Fibroblast of lung (primary cell): ENCODE data around the gene NPAS1.

ENCODE experiments used
- EZH2 ChIP-seq: IDR thresholded peaks from 2 replicates; pipeline ENCODE4 v1.5.1; 2012; ENCODE audit warnings: low read length, control low read depth, mild to moderate bottlenecking; ENCODE audit errors: missing control alignments
- TF ChIP-seq, protein P1 (sequence below), 2 donors: IDR thresholded peaks in 1 of 2; conservative IDR thresholded peaks in 1 of 2; 1 replicate in 1 of 2; 2 replicates in 1 of 2; pipeline ENCODE4 v1.5.1; 2011 to 2012; ENCODE audit warnings: low read length in 2 of 2, control low read depth in 1 of 2, inconsistent platforms in 1 of 2, low read depth in 1 of 2, mild to moderate bottlenecking in 1 of 2

DNA sequence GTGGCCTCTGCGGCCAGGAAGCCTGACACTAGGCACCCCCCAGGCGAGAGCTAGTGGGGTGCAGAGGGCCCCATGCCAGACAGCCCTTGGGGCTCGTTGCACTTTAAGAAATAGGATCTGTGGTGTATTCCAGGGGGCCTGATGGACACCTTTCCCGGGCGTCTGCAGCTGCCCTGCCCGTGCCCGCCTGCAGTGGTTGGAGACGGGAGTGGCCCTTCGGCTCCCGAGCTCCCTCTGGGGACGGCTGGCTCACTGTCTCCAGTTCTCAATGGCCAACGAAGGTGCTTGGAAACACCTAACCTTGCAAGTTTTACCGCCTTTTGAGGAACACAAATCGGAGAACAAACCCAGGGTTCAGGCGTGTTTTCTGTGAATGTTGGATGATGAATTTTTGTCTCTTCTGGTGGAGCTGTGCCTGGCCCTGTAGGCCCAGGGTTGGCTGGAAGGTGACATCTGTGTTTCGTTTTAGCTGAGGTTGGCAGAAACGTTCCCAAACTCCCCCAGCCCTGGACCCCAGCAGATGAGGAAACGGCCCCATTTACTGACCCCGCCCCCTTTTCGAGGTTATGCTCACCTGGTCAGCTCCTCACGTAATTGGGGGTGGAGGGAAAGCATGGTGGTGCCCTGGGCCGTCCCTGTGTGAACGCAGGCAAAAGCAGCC, 17.4 kb upstream of the NPAS1 start:
- TF ChIP-seq, protein P1, sequence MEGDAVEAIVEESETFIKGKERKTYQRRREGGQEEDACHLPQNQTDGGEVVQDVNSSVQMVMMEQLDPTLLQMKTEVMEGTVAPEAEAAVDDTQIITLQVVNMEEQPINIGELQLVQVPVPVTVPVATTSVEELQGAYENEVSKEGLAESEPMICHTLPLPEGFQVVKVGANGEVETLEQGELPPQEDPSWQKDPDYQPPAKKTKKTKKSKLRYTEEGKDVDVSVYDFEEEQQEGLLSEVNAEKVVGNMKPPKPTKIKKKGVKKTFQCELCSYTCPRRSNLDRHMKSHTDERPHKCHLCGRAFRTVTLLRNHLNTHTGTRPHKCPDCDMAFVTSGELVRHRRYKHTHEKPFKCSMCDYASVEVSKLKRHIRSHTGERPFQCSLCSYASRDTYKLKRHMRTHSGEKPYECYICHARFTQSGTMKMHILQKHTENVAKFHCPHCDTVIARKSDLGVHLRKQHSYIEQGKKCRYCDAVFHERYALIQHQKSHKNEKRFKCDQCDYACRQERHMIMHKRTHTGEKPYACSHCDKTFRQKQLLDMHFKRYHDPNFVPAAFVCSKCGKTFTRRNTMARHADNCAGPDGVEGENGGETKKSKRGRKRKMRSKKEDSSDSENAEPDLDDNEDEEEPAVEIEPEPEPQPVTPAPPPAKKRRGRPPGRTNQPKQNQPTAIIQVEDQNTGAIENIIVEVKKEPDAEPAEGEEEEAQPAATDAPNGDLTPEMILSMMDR (conservative IDR thresholded peaks at IDR 0.05 in 1 of 2, IDR thresholded peaks at IDR 0.05 in 1 of 2; ENCODE audit: low read depth in 1 of 2, low read length in 2 of 2), result no peak
- no peak for TF ChIP-seq EZH2
